ENCODE results near the gene DNAJB8. TPM values are rescaled to one million over a fixed set of nuclear protein-coding genes. Genes with fewer than 3 reads are reported as not detected.
A peak's percentile ranks its signal among the peaks of the same experiment; 100 is the strongest.

DNAJB8 gene
- total and polyA plus RNA-seq, 9 of the 15 experiments (the other 6 are each of a cell fraction or from before 2014, with no cell fraction given): not detected

GRCh38 chr3:128476659-128477058 is 10.0 kb upstream of the DNAJB8 start:
- BruUV-seq (replicated peaks): no TSS peak
- Histone ChIP-seq H3K9ac (ENCODE audit: insufficient read depth in 1 of 2, low read depth in 2 of 2, low read length in 2 of 2) (no peak overlapping the region), H4K20me1 (replicated peaks; ENCODE audit: control insufficient read depth, insufficient read depth, low read length) (peaks cover 9% of the 10 kb centered on the region; the same call in 1 of the 2 replicates), H3K4me2 (ENCODE audit: insufficient read depth, low read length) (no peak overlapping the region), H3K27me3 (ENCODE audit: control insufficient read depth in 2 of 2, insufficient read depth in 2 of 2, low read length in 2 of 2) (no peaks in the 10 kb centered on the region), H2AFZ (ENCODE audit: low read depth, low read length) (no peak overlapping the region), H3K27ac (ENCODE audit: extremely low read depth, low read depth, low read length) (no peak overlapping the region), H3K9me1 (ENCODE audit: control insufficient read depth, insufficient read depth, low read length) (no peaks in the 10 kb centered on the region), H3K36me3 (ENCODE audit: control insufficient read depth, insufficient read depth, low read length) (peaks cover 32% of the 10 kb centered on the region; the same call in 2 of the 3 replicates), H3K79me2 (ENCODE audit: control insufficient read depth, insufficient read depth, low read length) (peaks cover 16% of the 10 kb centered on the region), H3K4me3 (no peak overlapping the region), H3K9me3 (replicated peaks; ENCODE audit: control insufficient read depth, insufficient read depth, low read depth, low read length) (no peaks in the 10 kb centered on the region), H3K4me1 (replicated peaks in 1 of 2; ENCODE audit: control insufficient read depth in 2 of 2, insufficient read depth in 2 of 2, low read length in 2 of 2) (peaks cover 2 to 26% of the 10 kb centered on the region in 2 experiments; a peak in 2 of 5 replicates)
- DNase-seq (ENCODE audit: extremely low read depth in 1 of 4, low spot score in 3 of 4): no peak
- in situ Hi-C loops (cut with MboI) (no loop called here), intact Hi-C loops (cut with micrococcal nuclease) (no loop called here)
- ChIA-PET POLR2A (interaction anchor here (0.6 to 2.0 kb wide), 10 partner anchors 8 to 103 kb away, joined by 3 to 7 read pairs (median 4); no protein-coding TSS in a partner anchor), CTCF (ENCODE audit: low intra/inter-chr PET ratio) (no interaction called here)
- ATAC-seq: no peak
- TF ChIP-seq HMBOX1 (IDR thresholded peaks at IDR 0.05) (no peak), CREB3L1 (IDR thresholded peaks at IDR 0.05; ENCODE audit: borderline replicate concordance, low read depth) (peak; percentile 99; the same call in 1 of the 2 replicates)
- no peak for FAIRE-seq
- 69% methylated on average over 3 of the region's 5 CpGs for WGBS (ENCODE audit: insufficient coverage, low coverage, missing lambda C conversion rate)

Data from K562 (cell line).